Ishikawa (cell line): Measurements from ENCODE around the gene ROBO1.
A peak's percentile ranks its signal among the peaks of the same experiment; 100 is the strongest.

Source experiments
- CEBPB ChIP-seq: IDR thresholded peaks from 2 replicates; pipeline ENCODE4 v1.6.1; 2012
- CREB1 ChIP-seq: IDR thresholded peaks from 2 replicates; pipeline ENCODE4 v1.6.1; 2012; ENCODE audit warnings: low read depth
- EGR1 ChIP-seq: IDR thresholded peaks from 2 replicates; pipeline ENCODE4 v1.6.1; 2012
- EP300 ChIP-seq: IDR thresholded peaks from 2 replicates; pipeline ENCODE4 v1.6.1; 2012; ENCODE audit warnings: borderline replicate concordance
- FOXM1 ChIP-seq: IDR thresholded peaks from 2 replicates; pipeline ENCODE4 v1.6.1; 2012; ENCODE audit warnings: low read depth, borderline replicate concordance
- NFIC ChIP-seq: IDR thresholded peaks from 2 replicates; pipeline ENCODE4 v1.6.1; 2012
- RAD21 ChIP-seq: IDR thresholded peaks from 2 replicates; pipeline ENCODE4 v1.6.1; 2012; ENCODE audit warnings: low read depth
- REST ChIP-seq: IDR thresholded peaks from 2 replicates; pipeline ENCODE4 v1.6.1; 2012; ENCODE audit warnings: low read depth, mild to moderate bottlenecking
- TAF1 ChIP-seq: IDR thresholded peaks from 2 replicates; pipeline ENCODE4 v1.6.1; 2012; ENCODE audit warnings: low read depth, mild to moderate bottlenecking
- TCF12 ChIP-seq: IDR thresholded peaks from 2 replicates; pipeline ENCODE4 v1.6.1; 2012; ENCODE audit warnings: low read depth
- TEAD4 ChIP-seq: IDR thresholded peaks from 2 replicates; pipeline ENCODE4 v1.6.1; 2012
- YY1 ChIP-seq: IDR thresholded peaks from 2 replicates; pipeline ENCODE4 v1.6.1; 2012; ENCODE audit warnings: low read depth
- ZBTB7A ChIP-seq: IDR thresholded peaks from 2 replicates; pipeline ENCODE4 v1.6.1; 2012; ENCODE audit warnings: low read depth
- TF ChIP-seq, protein P1 (sequence below): IDR thresholded peaks from 2 replicates; pipeline ENCODE4 v1.6.1; 2012
- TF ChIP-seq, protein P2 (sequence below): IDR thresholded peaks from 2 replicates; pipeline ENCODE4 v1.6.1; 2012

Gene ROBO1

DNA sequence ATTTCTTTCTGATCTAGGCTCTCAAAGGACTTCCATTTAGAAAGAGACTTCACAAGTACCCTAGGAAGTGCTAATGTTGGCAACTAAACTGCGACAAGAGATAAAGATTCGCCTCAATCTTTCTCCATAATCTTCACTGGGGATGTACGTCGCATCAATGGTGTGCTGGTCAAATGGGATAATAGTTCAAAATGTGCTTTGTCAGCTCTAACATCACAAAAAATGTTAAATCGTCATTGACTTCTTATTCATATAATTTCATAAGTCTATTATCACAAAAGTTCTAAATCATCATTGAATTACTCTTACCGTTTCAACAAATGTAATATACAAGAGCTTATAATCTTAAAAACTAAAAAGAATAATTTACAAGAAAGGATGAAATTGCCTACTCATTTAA lies 727.7 kb downstream of the ROBO1 start:
- TF ChIP-seq EGR1 (no peak), ZBTB7A (no peak), TCF12 (no peak), TAF1 (no peak), RAD21 (no peak), YY1 (no peak), CEBPB (no peak), FOXM1 (no peak), EP300 (no peak), REST (no peak), TEAD4 (no peak), NFIC (no peak), CREB1 (no peak)
- TF ChIP-seq, protein P1, sequence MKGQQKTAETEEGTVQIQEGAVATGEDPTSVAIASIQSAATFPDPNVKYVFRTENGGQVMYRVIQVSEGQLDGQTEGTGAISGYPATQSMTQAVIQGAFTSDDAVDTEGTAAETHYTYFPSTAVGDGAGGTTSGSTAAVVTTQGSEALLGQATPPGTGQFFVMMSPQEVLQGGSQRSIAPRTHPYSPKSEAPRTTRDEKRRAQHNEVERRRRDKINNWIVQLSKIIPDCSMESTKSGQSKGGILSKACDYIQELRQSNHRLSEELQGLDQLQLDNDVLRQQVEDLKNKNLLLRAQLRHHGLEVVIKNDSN: no peak
- TF ChIP-seq, protein P2, sequence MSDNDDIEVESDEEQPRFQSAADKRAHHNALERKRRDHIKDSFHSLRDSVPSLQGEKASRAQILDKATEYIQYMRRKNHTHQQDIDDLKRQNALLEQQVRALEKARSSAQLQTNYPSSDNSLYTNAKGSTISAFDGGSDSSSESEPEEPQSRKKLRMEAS: no peak

GRCh38 chr3:79039192-79039591 lies 728.6 kb downstream of the ROBO1 start:
- TF ChIP-seq NFIC: no peak

- no peak for TF ChIP-seq YY1
- no peak for TF ChIP-seq RAD21
- no peak for TF ChIP-seq CREB1
- TF ChIP-seq, protein P2: no peak
- TF ChIP-seq TEAD4: no peak
- no peak for TF ChIP-seq TAF1
- TF ChIP-seq ZBTB7A: no peak
Measured at GRCh38 chr3:79038636-79039035, 729.2 kb downstream of the ROBO1 start.

DNA sequence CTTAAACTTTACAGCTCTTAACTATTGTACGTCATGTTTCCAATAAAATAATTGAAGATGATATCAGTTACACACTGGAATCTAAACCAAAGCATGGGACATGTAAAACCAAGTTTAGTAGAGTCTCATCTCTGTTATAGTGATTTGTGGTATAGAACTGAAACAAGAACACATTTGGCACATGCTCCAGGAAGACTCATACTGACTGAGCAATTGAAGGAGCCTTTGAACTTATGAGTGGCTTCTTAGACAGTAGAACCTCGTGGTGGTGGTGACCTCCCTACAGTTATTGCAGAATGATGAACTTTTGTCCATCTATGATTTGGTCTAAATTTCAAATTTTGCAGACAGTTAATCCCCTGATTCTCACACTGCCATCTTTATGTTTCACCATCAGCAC lies 729.7 kb downstream of the ROBO1 start:
- TF ChIP-seq REST: no peak
- TF ChIP-seq TCF12: no peak
- TF ChIP-seq RAD21: no peak
- TF ChIP-seq, protein P2: no peak
- no peak for TF ChIP-seq CEBPB
- TF ChIP-seq NFIC: no peak
- TF ChIP-seq CREB1: no peak
- TF ChIP-seq, protein P1: no peak
- TF ChIP-seq ZBTB7A: no peak

- TF ChIP-seq ZBTB7A: no peak
- TF ChIP-seq TCF12: no peak
- peak; percentile 85 for TF ChIP-seq RAD21
Measured at GRCh38 chr3:79032686-79033318, 735.0 kb downstream of the ROBO1 start.

GRCh38 chr3:79030157-79030556 lies 737.6 kb downstream of the ROBO1 start:
- TF ChIP-seq EP300 (no peak), ZBTB7A (no peak), TEAD4 (no peak), NFIC (no peak), RAD21 (no peak), YY1 (no peak), TCF12 (no peak), CEBPB (no peak), TAF1 (no peak)
- TF ChIP-seq, protein P1: no peak
- TF ChIP-seq, protein P2: no peak
